Measurements from ENCODE around the gene VASH2. TPM values are rescaled to one million over a fixed set of nuclear protein-coding genes. Genes with fewer than 3 reads are reported as not detected.
A peak's percentile ranks its signal among the peaks of the same experiment; 100 is the strongest.

The VASH2 gene
- total and polyA plus RNA-seq, 2 of the 4 experiments (the other 2 are of a cell fraction): 0.90 to 1.2 TPM

DNA sequence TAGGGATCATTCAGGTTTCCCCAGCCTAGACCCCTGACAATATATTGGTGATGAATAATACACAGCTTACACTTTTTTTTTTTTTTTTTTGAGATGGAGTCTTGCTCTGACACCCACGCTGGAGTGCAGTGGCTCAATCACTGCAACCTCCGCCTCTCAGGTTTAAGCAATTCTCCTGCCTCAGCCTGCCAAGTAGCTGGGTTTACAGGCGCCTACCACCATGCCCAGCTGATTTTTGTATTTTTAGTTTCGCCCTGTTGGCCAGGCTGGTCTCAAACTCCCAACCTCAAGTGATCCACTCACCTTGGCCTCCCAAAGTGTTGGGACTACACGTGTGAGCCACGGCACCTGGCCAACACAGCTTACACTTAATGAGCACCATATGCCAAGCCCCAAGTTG lies 7.2 kb downstream of the VASH2 start:
- Histone ChIP-seq H4K91ac (ENCODE audit: insufficient read depth, low read depth, low read length) (peak overlapping the region; percentile 33; the same call in 1 of the 2 replicates), H4K5ac (ENCODE audit: low read depth, low read length) (no peak overlapping the region), H2BK120ac (ENCODE audit: low read depth, low read length) (peak overlapping the region; percentile 53; the same call in 1 of the 2 replicates), H3K27ac (ENCODE audit: insufficient read depth, low read length) (no peak overlapping the region), H3K4me3 (ENCODE audit: insufficient read depth, low read depth, low read length) (no peak overlapping the region), H3K56ac (ENCODE audit: extremely low read depth, insufficient read depth, low read length) (no peak overlapping the region), H3K4me1 (ENCODE audit: control insufficient read depth, insufficient read depth, low read length) (peaks cover 6% of the 10 kb centered on the region), H3K23ac (ENCODE audit: low read depth, low read length) (no peak overlapping the region), H3K9ac (ENCODE audit: low read depth, low read length) (no peak overlapping the region), H2AFZ (replicated peaks; ENCODE audit: low read length, poor library complexity) (peak overlapping the region; percentile 73), H3K4me2 (ENCODE audit: low read depth, low read length) (no peak overlapping the region), H2BK20ac (ENCODE audit: low read depth, low read length) (no peak overlapping the region), H4K8ac (ENCODE audit: low read depth in 2 of 2, low read length in 2 of 2) (peak overlapping the region in 1 of 2 experiments; percentile 47; a peak in 1 of 4 replicates), H3K36me3 (ENCODE audit: control insufficient read depth, insufficient read depth, low read length) (peaks cover 36% of the 10 kb centered on the region), H3K9me3 (ENCODE audit: control insufficient read depth, insufficient read depth, low read length) (no peaks in the 10 kb centered on the region), H2AK9ac (replicated peaks; ENCODE audit: low read depth, low read length, poor library complexity) (no peak overlapping the region), H2AK5ac (ENCODE audit: low read depth, low read length) (peak overlapping the region; percentile 24; the same call in 1 of the 2 replicates), H3K27me3 (ENCODE audit: control insufficient read depth, insufficient read depth, low read length) (no peaks in the 10 kb centered on the region; the same call in 1 of the 2 replicates), H3K9me1 (ENCODE audit: insufficient read depth, low read length) (peaks cover 6% of the 10 kb centered on the region), H3K79me1 (ENCODE audit: low read depth in 1 of 2, low read length in 2 of 2) (no peaks in the 10 kb centered on the region; a peak in 1 of 4 replicates), H3K18ac (ENCODE audit: low read depth, low read length) (no peak overlapping the region), H4K20me1 (ENCODE audit: insufficient read depth, low read length) (no peaks in the 10 kb centered on the region), H2BK15ac (ENCODE audit: low read depth, low read length) (no peak overlapping the region), H2BK5ac (ENCODE audit: low read depth, low read length, poor library complexity, severe bottlenecking) (no peak overlapping the region), H3K4ac (ENCODE audit: low read depth, low read length) (peak overlapping the region; percentile 37; the same call in 1 of the 2 replicates), H3K14ac (replicated peaks; ENCODE audit: low read depth, low read length) (0 out of 2 replicates have a peak overlapping the region, but pooled peaks have one; percentile 20)
- WGBS, 2 experiments (ENCODE audit: extremely low coverage in 2 of 2, insufficient read length in 1 of 2): no CpG with 5 or more reads among the region's 6 CpGs
- ChIA-PET POLR2A (ENCODE audit: unreplicated experiment) (no interaction called here), CTCF (interaction anchor here (1.1 to 1.5 kb wide), 2 partner anchors 9 to 112 kb away, joined by 3 to 4 read pairs; no protein-coding TSS in a partner anchor)
- in situ Hi-C loops (cut with MboI; ENCODE audit: low sequenced_read_pairs): no loop called here
- TF ChIP-seq RFX5 (IDR thresholded peaks at IDR 0.05; ENCODE audit: low read depth, low read length) (no peak), CEBPB (IDR thresholded peaks at IDR 0.05; ENCODE audit: low read depth, low read length) (no peak), SMC3 (IDR thresholded peaks at IDR 0.05; ENCODE audit: low read depth, low read length) (no peak), POLR2A (IDR thresholded peaks at IDR 0.05; ENCODE audit: low read depth, low read length) (no peak), FOS (IDR thresholded peaks at IDR 0.05; ENCODE audit: low read depth, low read length) (no peak), MAZ (IDR thresholded peaks at IDR 0.05; ENCODE audit: borderline replicate concordance, low read depth, low read length) (no peak), RCOR1 (IDR thresholded peaks at IDR 0.05; ENCODE audit: insufficient replicate concordance, low read length) (no peak), BHLHE40 (IDR thresholded peaks at IDR 0.05; ENCODE audit: low read depth, low read length) (no peak), MAFK (IDR thresholded peaks at IDR 0.05; ENCODE audit: low read depth, low read length) (no peak), NFE2L2 (IDR thresholded peaks at IDR 0.05; ENCODE audit: low read depth, low read length) (no peak), RAD21 (IDR thresholded peaks at IDR 0.05; ENCODE audit: low read length) (no peak)
- TF ChIP-seq, protein P1, sequence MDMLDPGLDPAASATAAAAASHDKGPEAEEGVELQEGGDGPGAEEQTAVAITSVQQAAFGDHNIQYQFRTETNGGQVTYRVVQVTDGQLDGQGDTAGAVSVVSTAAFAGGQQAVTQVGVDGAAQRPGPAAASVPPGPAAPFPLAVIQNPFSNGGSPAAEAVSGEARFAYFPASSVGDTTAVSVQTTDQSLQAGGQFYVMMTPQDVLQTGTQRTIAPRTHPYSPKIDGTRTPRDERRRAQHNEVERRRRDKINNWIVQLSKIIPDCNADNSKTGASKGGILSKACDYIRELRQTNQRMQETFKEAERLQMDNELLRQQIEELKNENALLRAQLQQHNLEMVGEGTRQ (IDR thresholded peaks at IDR 0.05; ENCODE audit: low read depth, low read length): no peak
- TF ChIP-seq, protein P2, sequence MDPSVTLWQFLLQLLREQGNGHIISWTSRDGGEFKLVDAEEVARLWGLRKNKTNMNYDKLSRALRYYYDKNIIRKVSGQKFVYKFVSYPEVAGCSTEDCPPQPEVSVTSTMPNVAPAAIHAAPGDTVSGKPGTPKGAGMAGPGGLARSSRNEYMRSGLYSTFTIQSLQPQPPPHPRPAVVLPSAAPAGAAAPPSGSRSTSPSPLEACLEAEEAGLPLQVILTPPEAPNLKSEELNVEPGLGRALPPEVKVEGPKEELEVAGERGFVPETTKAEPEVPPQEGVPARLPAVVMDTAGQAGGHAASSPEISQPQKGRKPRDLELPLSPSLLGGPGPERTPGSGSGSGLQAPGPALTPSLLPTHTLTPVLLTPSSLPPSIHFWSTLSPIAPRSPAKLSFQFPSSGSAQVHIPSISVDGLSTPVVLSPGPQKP (IDR thresholded peaks at IDR 0.05; ENCODE audit: borderline replicate concordance, low read depth, low read length): no peak
- no TSS peak for BruUV-seq (replicated peaks)
- no peak for ATAC-seq (ENCODE audit: low read depth)
- DNase-seq: no peak
- intact Hi-C loops (cut with micrococcal nuclease): no loop called here
- dilution Hi-C loops (cut with HindIII; ENCODE audit: low sequenced_read_pairs, unreplicated experiment): no loop called here
